ENCODE measurements around the gene TSPAN31. TPM values are rescaled to one million over a fixed set of nuclear protein-coding genes. Genes with fewer than 3 reads are reported as not detected.

TSPAN31 gene
- total and polyA plus RNA-seq, 9 of the 15 experiments (the other 6 are each of a cell fraction or from before 2014, with no cell fraction given) = 11.3 to 26.4 (median 14.3) TPM

DNA sequence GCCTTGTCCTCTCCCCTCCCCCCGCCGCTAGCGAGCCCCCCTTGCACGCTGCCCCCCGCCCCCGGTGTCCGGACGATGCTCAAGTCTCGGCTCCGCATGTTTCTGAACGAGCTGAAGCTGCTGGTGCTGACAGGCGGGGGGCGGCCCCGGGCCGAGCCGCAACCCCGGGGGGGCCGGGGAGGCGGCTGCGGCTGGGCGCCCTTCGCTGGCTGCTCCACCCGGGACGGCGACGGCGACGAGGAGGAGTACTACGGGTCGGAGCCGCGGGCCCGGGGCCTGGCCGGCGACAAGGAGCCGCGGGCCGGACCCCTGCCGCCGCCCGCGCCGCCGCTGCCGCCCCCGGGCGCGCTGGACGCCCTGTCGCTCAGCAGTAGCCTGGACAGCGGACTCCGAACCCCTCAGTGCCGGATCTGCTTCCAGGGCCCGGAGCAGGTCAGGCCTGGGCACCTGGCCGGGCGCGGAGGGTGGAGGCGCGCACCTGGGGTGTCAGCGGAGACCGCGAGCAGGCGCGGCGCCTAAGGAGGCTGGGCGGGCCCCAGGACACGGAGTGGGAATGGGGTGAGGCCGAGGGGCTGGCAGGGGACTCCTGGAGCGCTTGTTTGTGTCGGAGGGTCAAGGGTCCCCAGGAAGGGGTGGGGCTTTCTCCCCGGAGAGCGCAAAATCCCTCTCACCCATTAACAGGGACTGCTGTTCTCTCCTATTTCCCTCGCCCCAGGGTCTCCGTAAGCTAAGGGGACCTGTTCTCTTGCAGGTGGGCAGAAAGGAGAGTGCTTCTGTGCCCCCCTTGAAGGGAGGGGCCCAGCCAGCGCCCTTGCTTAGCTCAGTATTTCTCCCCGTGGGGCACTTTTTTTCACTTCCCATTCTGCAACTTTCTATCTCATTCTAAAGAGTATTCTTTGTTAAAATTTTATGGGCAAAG is 10.9 kb downstream of the TSPAN31 start (continued):
- TF ChIP-seq IFI16 (CRISPR knock-in tag; IDR thresholded peaks at IDR 0.05) = no peak
- TF ChIP-seq POLR2AphosphoS5 (IDR thresholded peaks at IDR 0.05; ENCODE audit: control insufficient read depth, insufficient read depth, low read depth, low read length) = no peak
- TF ChIP-seq FOSL1 (tag; conservative IDR thresholded peaks at IDR 0.05) = 0 out of 2 replicates have a peak, but pooled peaks have one; percentile 16
- no peak for TF ChIP-seq ZNF445 (CRISPR knock-in tag; IDR thresholded peaks at IDR 0.05; ENCODE audit: low read depth)

- H3K4me3 ChIP-seq = peak overlapping the region; percentile 50
- WGBS (ENCODE audit: insufficient coverage, low coverage, missing lambda C conversion rate) = 14% methylated on average over 16 of the region's 22 CpGs
- peak overlapping the region; percentile 61; the same call in 1 of the 2 replicates for H2AFZ ChIP-seq (ENCODE audit: low read depth, low read length)
- H3K4me1 ChIP-seq (replicated peaks in 1 of 2; ENCODE audit: control insufficient read depth in 2 of 2, insufficient read depth in 2 of 2, low read length in 2 of 2) = peaks cover 30 to 35% of the 10 kb centered on the region in 2 experiments
- no peaks in the 10 kb centered on the region for H3K9me3 ChIP-seq (replicated peaks; ENCODE audit: control insufficient read depth, insufficient read depth, low read depth, low read length)
- H4K20me1 ChIP-seq (replicated peaks; ENCODE audit: control insufficient read depth, insufficient read depth, low read length) = no peaks in the 10 kb centered on the region
- in situ Hi-C loops (cut with MboI) (no loop called here), intact Hi-C loops (cut with micrococcal nuclease) (loop anchor here (1.0 kb wide), 1 partner anchor 149 kb away; no protein-coding TSS in a partner anchor)
- DNase-seq (ENCODE audit: extremely low read depth in 1 of 4, low spot score in 3 of 4) (peak; percentile 72 to 88 (median 79)), ATAC-seq (peak; percentile 66), FAIRE-seq (peak; percentile 65)
- peaks cover 15% of the 10 kb centered on the region; the same call in 2 of the 3 replicates for H3K36me3 ChIP-seq (ENCODE audit: control insufficient read depth, insufficient read depth, low read length)
- H3K27me3 ChIP-seq (ENCODE audit: control insufficient read depth in 2 of 2, insufficient read depth in 2 of 2, low read length in 2 of 2) = no peaks in the 10 kb centered on the region
- peak overlapping the region; percentile 81 for H3K4me2 ChIP-seq (ENCODE audit: insufficient read depth, low read length)
- H3K79me2 ChIP-seq (ENCODE audit: control insufficient read depth, insufficient read depth, low read length) = peaks cover 19% of the 10 kb centered on the region
- ChIA-PET CTCF (ENCODE audit: low intra/inter-chr PET ratio) (interaction anchor here (0.6 to 1.5 kb wide), 4 partner anchors 26 to 175 kb away, joined by 3 to 10 read pairs (median 4); partner anchors contain the start of gene TSFM), POLR2A (interaction anchor here (0.6 to 2.3 kb wide), 7 partner anchors 11 to 119 kb away, joined by 3 to 26 read pairs (median 3); partner anchors contain the start of genes CYP27B1, EEF1AKMT3, METTL1 and TSPAN31)
- no peak overlapping the region for H3K27ac ChIP-seq (ENCODE audit: extremely low read depth, low read depth, low read length)
- no peaks in the 10 kb centered on the region for H3K9me1 ChIP-seq (ENCODE audit: control insufficient read depth, insufficient read depth, low read length)
- H3K9ac ChIP-seq (ENCODE audit: insufficient read depth in 1 of 2, low read depth in 2 of 2, low read length in 2 of 2) = peak overlapping the region; percentile 3 to 62; a peak in 3 of 4 replicates
- no TSS peak for BruUV-seq (replicated peaks)
- TF ChIP-seq ETV5 (CRISPR knock-in tag; IDR thresholded peaks at IDR 0.05; ENCODE audit: low read depth) (no peak), DDX20 (tag; IDR thresholded peaks at IDR 0.05; ENCODE audit: low read depth) (no peak), NRF1 (conservative IDR thresholded peaks at IDR 0.05 in 1 of 2, IDR thresholded peaks at IDR 0.05 in 1 of 2) (peak; percentile 26 to 47; a peak in 2 of 4 replicates), YY1 (IDR thresholded peaks at IDR 0.05; ENCODE audit: borderline replicate concordance in 1 of 3, control insufficient read depth in 1 of 3, extremely low read depth in 1 of 3, insufficient read depth in 3 of 3, insufficient read length in 1 of 3, insufficient replicate concordance in 2 of 3, low read depth in 1 of 3, low read length in 2 of 3) (peak in 2 of 3 experiments; percentile 71 to 79), RAD21 (CRISPR knock-in tag; conservative IDR thresholded peaks at IDR 0.05 in 1 of 2, IDR thresholded peaks at IDR 0.05 in 1 of 2) (peak; percentile 38 to 64), MAFK (IDR thresholded peaks at IDR 0.05; ENCODE audit: low read length) (no peak), ZFP30 (CRISPR knock-in tag; IDR thresholded peaks at IDR 0.05; ENCODE audit: borderline replicate concordance) (no peak), FOSL1 (tag; conservative IDR thresholded peaks at IDR 0.05) (no peak), BHLHE40 (IDR thresholded peaks at IDR 0.05; ENCODE audit: low read length) (0 out of 2 replicates have a peak, but pooled peaks have one; percentile 41), SNAPC5 (CRISPR knock-in tag; IDR thresholded peaks at IDR 0.05) (no peak)
These were observed 11.8 kb downstream of the TSPAN31 start for GRCh38 chr12:57756406-57757341.

Data from K562 (cell line).